ENCODE data around the gene FLRT1. TPM values are rescaled to one million over a fixed set of nuclear protein-coding genes. Genes with fewer than 3 reads are reported as not detected.

FLRT1 gene
- total and polyA plus RNA-seq, 3 donors from 2014 or later, result 0.67 to 0.79 (median 0.74) TPM

DNA sequence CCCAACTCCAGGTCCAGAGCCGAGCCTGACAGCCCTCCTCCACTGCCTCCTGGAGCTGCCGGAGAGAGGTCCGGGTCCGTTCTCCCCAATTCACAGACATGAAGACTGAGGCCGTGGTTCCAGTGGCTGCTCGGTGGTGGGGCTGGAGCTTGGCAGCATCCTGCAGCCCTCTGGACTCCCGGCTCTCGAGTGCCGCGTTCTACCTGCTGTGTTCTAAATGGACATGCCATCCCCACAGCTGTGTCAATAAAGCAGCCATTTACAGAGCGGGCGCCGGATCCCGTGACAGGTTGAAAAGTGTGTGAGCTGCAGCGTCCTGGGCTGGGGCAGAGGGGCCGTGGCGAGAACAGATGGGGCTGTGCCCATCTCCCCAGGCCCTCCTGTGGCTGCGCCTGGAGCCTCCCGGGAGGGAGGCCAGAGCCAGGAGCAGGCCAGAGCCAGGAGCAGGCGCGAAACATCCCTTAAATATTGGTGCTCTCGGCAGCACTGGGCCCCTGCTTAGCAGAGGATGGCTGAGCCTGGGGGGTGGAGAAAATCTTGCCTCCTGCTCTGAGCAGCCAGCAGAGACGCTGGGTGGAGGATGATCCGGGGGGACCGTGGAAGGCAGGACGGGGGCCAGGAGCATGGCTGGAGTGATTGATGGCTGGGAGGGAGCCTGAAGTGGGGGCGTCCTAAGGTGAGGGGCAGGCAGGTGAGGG is 46.2 kb downstream of the FLRT1 start:
- Histone ChIP-seq H3K9me3 (no peaks in the 10 kb centered on the region), H3K4me1 (peaks cover 15% of the 10 kb centered on the region), H3K4me3 (no peak overlapping the region), H3K27me3 (no peaks in the 10 kb centered on the region), H3K27ac (no peak overlapping the region), H3K36me3 (ENCODE audit: low read depth, missing control alignments) (no peaks in the 10 kb centered on the region)
- intact Hi-C loops (cut with DNase I; ENCODE audit: low total_unique reads), result no loop called here
- no peak for DNase-seq
- WGBS, 2 donors, result 88 to 93% methylated on average over 18 to 27 of the region's 27 CpGs
- TF ChIP-seq POLR2A (IDR thresholded peaks at IDR 0.05), result no peak
- TF ChIP-seq, protein P1, sequence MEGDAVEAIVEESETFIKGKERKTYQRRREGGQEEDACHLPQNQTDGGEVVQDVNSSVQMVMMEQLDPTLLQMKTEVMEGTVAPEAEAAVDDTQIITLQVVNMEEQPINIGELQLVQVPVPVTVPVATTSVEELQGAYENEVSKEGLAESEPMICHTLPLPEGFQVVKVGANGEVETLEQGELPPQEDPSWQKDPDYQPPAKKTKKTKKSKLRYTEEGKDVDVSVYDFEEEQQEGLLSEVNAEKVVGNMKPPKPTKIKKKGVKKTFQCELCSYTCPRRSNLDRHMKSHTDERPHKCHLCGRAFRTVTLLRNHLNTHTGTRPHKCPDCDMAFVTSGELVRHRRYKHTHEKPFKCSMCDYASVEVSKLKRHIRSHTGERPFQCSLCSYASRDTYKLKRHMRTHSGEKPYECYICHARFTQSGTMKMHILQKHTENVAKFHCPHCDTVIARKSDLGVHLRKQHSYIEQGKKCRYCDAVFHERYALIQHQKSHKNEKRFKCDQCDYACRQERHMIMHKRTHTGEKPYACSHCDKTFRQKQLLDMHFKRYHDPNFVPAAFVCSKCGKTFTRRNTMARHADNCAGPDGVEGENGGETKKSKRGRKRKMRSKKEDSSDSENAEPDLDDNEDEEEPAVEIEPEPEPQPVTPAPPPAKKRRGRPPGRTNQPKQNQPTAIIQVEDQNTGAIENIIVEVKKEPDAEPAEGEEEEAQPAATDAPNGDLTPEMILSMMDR (IDR thresholded peaks at IDR 0.05), result no peak

DNA sequence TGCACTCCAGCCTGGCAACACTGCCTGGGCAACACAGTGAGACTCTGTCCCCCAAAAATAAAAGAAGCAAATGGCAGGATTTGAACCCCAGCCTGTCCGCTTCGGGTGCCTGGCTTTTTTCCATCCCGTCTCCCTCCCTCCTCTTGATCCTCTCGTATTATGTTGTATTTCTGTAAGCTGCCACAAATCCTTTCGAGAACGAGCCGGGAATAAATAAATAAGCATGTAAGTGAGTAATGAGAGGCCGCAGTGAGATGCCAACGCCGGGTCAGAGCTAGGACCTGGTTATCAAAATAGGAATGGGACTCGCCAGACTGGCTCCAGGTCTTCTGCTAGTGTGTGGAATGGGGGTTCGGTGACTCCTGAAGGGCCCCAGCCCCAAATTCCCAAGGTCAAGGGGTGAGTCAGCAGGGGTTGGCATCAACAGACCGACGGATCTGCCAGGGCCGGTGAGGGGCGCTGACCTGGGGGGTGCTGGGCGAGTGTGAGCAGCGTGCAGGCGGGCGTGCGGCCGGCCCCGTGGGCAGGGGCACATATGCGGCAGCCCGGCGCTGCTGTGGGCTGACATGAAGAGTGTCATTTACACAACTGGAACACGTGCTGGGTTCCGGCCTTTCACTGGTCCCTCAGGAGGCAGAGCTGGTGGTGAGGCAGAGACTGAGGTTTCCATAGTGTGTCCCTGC is 47.8 kb downstream of the FLRT1 start:
- Histone ChIP-seq H3K4me1 (peaks cover 12% of the 10 kb centered on the region), H3K4me3 (no peak overlapping the region), H3K27me3 (no peaks in the 10 kb centered on the region), H3K9me3 (no peaks in the 10 kb centered on the region), H3K27ac (no peak overlapping the region), H3K36me3 (ENCODE audit: low read depth, missing control alignments) (no peaks in the 10 kb centered on the region)
- no peak for TF ChIP-seq POLR2A (IDR thresholded peaks at IDR 0.05)
- TF ChIP-seq, protein P1 (IDR thresholded peaks at IDR 0.05), result no peak
- intact Hi-C loops (cut with DNase I; ENCODE audit: low total_unique reads), result no loop called here
- DNase-seq, result no peak
- WGBS, 2 donors, result 89 to 90% methylated on average over 19 to 28 of the region's 28 CpGs

DNA sequence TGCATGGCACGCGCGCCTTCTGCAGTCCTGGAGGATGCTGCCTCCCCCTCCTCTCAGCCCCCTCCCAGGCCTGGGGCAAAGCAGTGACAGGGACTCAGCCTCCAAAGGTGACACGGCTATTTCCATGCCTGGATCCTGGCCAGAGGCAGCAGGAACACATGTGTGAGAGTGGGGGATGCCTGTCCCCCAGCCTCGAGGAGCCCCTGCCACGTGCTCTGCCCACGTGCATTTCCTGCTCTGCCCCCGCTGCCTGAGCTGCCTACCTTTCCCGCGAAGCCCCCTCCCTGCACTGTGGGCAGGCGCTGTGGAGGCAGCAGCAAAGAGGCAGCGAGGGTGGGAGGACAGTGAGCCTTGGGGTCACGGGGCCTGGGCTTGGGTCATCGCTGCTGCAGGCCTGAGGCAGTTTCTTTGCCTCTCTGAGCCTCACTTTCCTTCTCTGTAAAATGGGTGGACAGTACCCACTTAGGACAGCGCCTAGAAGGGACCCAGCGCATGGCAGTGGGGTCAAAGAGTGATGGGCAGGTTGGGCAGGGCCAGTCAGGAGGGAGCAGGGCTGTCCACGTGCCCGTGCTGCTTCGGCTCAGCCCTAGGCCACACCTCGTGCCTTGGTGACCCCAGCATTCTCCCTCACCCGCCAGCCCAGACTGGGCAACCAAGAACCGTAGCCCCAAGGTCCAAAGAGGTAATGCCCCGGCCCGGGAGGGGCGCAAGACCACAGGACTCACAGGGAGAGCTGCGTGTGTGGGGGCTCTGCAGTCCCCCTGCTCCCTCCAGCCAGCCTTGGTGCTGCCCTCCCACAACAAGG is 48.6 kb downstream of the FLRT1 start:
- Histone ChIP-seq H3K4me1 (peaks cover 10% of the 10 kb centered on the region), H3K27me3 (no peaks in the 10 kb centered on the region), H3K4me3 (no peak overlapping the region), H3K27ac (no peak overlapping the region), H3K9me3 (no peaks in the 10 kb centered on the region), H3K36me3 (ENCODE audit: low read depth, missing control alignments) (no peaks in the 10 kb centered on the region)
- TF ChIP-seq POLR2A (IDR thresholded peaks at IDR 0.05), result no peak
- TF ChIP-seq, protein P1 (IDR thresholded peaks at IDR 0.05), result no peak
- WGBS, 2 donors, result 88 to 90% methylated on average over 12 to 26 of the region's 26 CpGs
- DNase-seq, result no peak
- intact Hi-C loops (cut with DNase I; ENCODE audit: low total_unique reads), result no loop called here

DNA sequence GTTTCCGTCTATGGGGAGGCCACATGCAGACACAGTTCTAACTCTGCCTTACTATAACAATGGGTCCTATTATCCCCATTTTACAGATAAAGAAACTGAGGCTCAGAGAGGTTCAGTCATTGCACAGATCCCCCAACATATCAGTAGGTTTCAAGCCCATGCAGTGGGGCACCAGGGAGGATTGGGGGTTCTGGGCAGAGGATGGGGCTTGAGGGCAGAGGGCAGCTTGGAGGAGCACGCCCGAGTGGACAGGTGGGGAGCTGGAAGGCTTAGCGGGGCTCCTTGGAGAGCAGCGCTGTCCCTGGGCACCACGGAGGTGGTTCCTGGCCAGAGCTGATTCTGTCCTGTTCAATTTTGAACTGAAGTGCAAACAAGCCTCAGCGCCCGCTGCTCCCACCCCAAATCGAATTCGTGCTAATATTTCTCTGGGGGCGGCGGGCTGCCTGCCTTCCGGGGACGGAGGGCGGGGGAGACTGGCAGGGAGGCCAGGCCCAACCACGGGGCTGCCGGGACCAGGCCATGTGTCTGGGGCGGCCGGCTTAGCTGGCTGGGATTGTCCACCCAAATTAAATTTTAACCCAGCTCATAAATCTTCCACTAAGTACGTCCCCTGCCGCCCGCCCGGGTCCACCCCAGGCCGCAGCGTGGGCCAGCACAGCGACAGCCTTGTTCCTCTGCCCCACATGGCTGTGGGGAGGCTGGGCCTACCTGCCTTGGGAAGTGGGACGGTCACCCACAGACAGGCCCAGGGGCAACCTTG is 49.4 kb downstream of the FLRT1 start:
- Histone ChIP-seq H3K27me3 (no peaks in the 10 kb centered on the region), H3K9me3 (no peaks in the 10 kb centered on the region), H3K4me1 (peaks cover 10% of the 10 kb centered on the region), H3K4me3 (no peak overlapping the region), H3K36me3 (ENCODE audit: low read depth, missing control alignments) (no peaks in the 10 kb centered on the region), H3K27ac (no peak overlapping the region)
- TF ChIP-seq POLR2A (IDR thresholded peaks at IDR 0.05), result no peak
- TF ChIP-seq, protein P1 (IDR thresholded peaks at IDR 0.05), result no peak
- WGBS, 2 donors, result 85 to 98% methylated on average over 8 to 27 of the region's 27 CpGs
- intact Hi-C loops (cut with DNase I; ENCODE audit: low total_unique reads), result no loop called here
- no peak for DNase-seq

Other genes with a start within 250 kb of the FLRT1 start
- gene SPINDOC, start 222.5 kb upstream of the FLRT1 start, total RNA-seq, result 10 to 100 TPM; 38.6 to 45.1 TPM
- gene SPINDOC, start 222.5 kb upstream of the FLRT1 start, polyA plus RNA-seq (ENCODE audit: insufficient read depth, low read depth, low replicate concordance), result 71.6 TPM
- 10 to 100 TPM; 51.7 to 52.8 TPM for gene MARK2, start 196.8 kb upstream of the FLRT1 start, total RNA-seq
- gene MARK2, start 196.8 kb upstream of the FLRT1 start, polyA plus RNA-seq (ENCODE audit: insufficient read depth, low read depth, low replicate concordance), result 24.7 TPM
- gene RCOR2, start 118.8 kb upstream of the FLRT1 start, total RNA-seq, result 1 to 10 TPM; 3.9 to 6.3 TPM
- 7.9 TPM for gene RCOR2, start 118.8 kb upstream of the FLRT1 start, polyA plus RNA-seq (ENCODE audit: insufficient read depth, low read depth, low replicate concordance)
- 10 to 100 TPM; 44.8 to 57.5 TPM for gene NAA40, start 96.9 kb upstream of the FLRT1 start, total RNA-seq
- 49.7 TPM for gene NAA40, start 96.9 kb upstream of the FLRT1 start, polyA plus RNA-seq (ENCODE audit: insufficient read depth, low read depth, low replicate concordance)
- 100 to 1,000 TPM; 438 to 536 TPM for gene COX8A, start 61.3 kb upstream of the FLRT1 start, total RNA-seq
- gene COX8A, start 61.3 kb upstream of the FLRT1 start, polyA plus RNA-seq (ENCODE audit: insufficient read depth, low read depth, low replicate concordance), result 212 TPM
- 100 to 1,000 TPM; 121 to 145 TPM for gene OTUB1, start 49.5 kb upstream of the FLRT1 start, total RNA-seq
- 115 TPM for gene OTUB1, start 49.5 kb upstream of the FLRT1 start, polyA plus RNA-seq (ENCODE audit: insufficient read depth, low read depth, low replicate concordance)
- 10 to 100 TPM; 13.3 to 15.3 TPM for gene MACROD1, start 130.2 kb downstream of the FLRT1 start, total RNA-seq
- gene MACROD1, start 130.2 kb downstream of the FLRT1 start, polyA plus RNA-seq (ENCODE audit: insufficient read depth, low read depth, low replicate concordance), result 14.1 TPM
- gene STIP1, start 150.2 kb downstream of the FLRT1 start, total RNA-seq, result 100 to 1,000 TPM; 221 to 247 TPM
- 267 TPM for gene STIP1, start 150.2 kb downstream of the FLRT1 start, polyA plus RNA-seq (ENCODE audit: insufficient read depth, low read depth, low replicate concordance)
- 1 to 10 TPM; 7.2 to 8.2 TPM for gene FERMT3, start 170.8 kb downstream of the FLRT1 start, total RNA-seq
- gene FERMT3, start 170.8 kb downstream of the FLRT1 start, polyA plus RNA-seq (ENCODE audit: insufficient read depth, low read depth, low replicate concordance), result 10.9 TPM
- 10 to 100 TPM; 56.5 to 65.4 TPM for gene TRPT1, start 190.3 kb downstream of the FLRT1 start, total RNA-seq
- gene TRPT1, start 190.3 kb downstream of the FLRT1 start, polyA plus RNA-seq (ENCODE audit: insufficient read depth, low read depth, low replicate concordance), result 93.7 TPM
- 10 to 100 TPM; 50.9 to 52.7 TPM for gene NUDT22, start 190.3 kb downstream of the FLRT1 start, total RNA-seq
- gene NUDT22, start 190.3 kb downstream of the FLRT1 start, polyA plus RNA-seq (ENCODE audit: insufficient read depth, low read depth, low replicate concordance), result 19.0 TPM
- 100 to 1,000 TPM; 105 to 254 TPM for gene DNAJC4, start 194.6 kb downstream of the FLRT1 start, total RNA-seq
- 303 TPM for gene DNAJC4, start 194.6 kb downstream of the FLRT1 start, polyA plus RNA-seq (ENCODE audit: insufficient read depth, low read depth, low replicate concordance)
- gene VEGFB, start 198.7 kb downstream of the FLRT1 start, total RNA-seq, result 10 to 100 TPM; 19.1 to 47.8 TPM
- 57.3 TPM for gene VEGFB, start 198.7 kb downstream of the FLRT1 start, polyA plus RNA-seq (ENCODE audit: insufficient read depth, low read depth, low replicate concordance)
- 100 to 1,000 TPM; 151 to 159 TPM for gene FKBP2, start 205.2 kb downstream of the FLRT1 start, total RNA-seq
- 159 TPM for gene FKBP2, start 205.2 kb downstream of the FLRT1 start, polyA plus RNA-seq (ENCODE audit: insufficient read depth, low read depth, low replicate concordance)
- 10 to 100 TPM; 53.4 to 67.3 TPM for gene PPP1R14B, start 211.0 kb downstream of the FLRT1 start, total RNA-seq
- gene PPP1R14B, start 211.0 kb downstream of the FLRT1 start, polyA plus RNA-seq (ENCODE audit: insufficient read depth, low read depth, low replicate concordance), result 72.0 TPM
- 10 to 100 TPM; 29.6 to 45.4 TPM for gene PLCB3, start 215.6 kb downstream of the FLRT1 start, total RNA-seq
- 14.2 TPM for gene PLCB3, start 215.6 kb downstream of the FLRT1 start, polyA plus RNA-seq (ENCODE audit: insufficient read depth, low read depth, low replicate concordance)
- 100 to 1,000 TPM in 1 of 2 donors, 10 to 100 TPM in 1; 88.7 to 110 TPM for gene BAD, start 248.7 kb downstream of the FLRT1 start, total RNA-seq
- gene BAD, start 248.7 kb downstream of the FLRT1 start, polyA plus RNA-seq (ENCODE audit: insufficient read depth, low read depth, low replicate concordance), result 85.2 TPM
- 100 to 1,000 TPM; 204 to 230 TPM for gene GPR137, start 249.9 kb downstream of the FLRT1 start, total RNA-seq
- 390 TPM for gene GPR137, start 249.9 kb downstream of the FLRT1 start, polyA plus RNA-seq (ENCODE audit: insufficient read depth, low read depth, low replicate concordance)

All from testis (tissue), 3 donors.